Osteoblast (primary cell): ENCODE data around the gene METTL22. TPM values are rescaled to one million over a fixed set of nuclear protein-coding genes. Genes with fewer than 3 reads are reported as not detected.

Experiments
- DNase-seq: peaks from one replicate; pipeline ENCODE4 v3.0.0; 2011; ENCODE audit warnings: low spot score, mixed read lengths; ENCODE audit not compliant: insufficient read length; ENCODE audit errors: missing footprints
- H2AFZ ChIP-seq: 2 replicates; pipeline ENCODE4 v1.6.0; 2011; ENCODE audit warnings: mild to moderate bottlenecking, low read length
- H3K27ac ChIP-seq: 2 replicates; pipeline ENCODE4 v1.5.1; 2011; ENCODE audit warnings: mild to moderate bottlenecking, low read depth, low read length, moderate library complexity
- H3K27me3 ChIP-seq: 2 replicates; pipeline ENCODE4 v1.6.0; 2012; ENCODE audit warnings: mild to moderate bottlenecking, control low read depth, inconsistent platforms, low read length, moderate library complexity; ENCODE audit not compliant: insufficient read depth
- H3K36me3 ChIP-seq: 2 replicates; pipeline ENCODE4 v1.5.1; 2011; ENCODE audit warnings: mild to moderate bottlenecking, low read length, control low read depth, moderate library complexity; ENCODE audit not compliant: insufficient read depth
- H3K4me1 ChIP-seq: 2 replicates; pipeline ENCODE4 v1.5.1; 2011; ENCODE audit warnings: mild to moderate bottlenecking, low read length, control low read depth, moderate library complexity; ENCODE audit not compliant: insufficient read depth
- H3K4me2 ChIP-seq: 2 replicates; pipeline ENCODE4 v1.6.0; 2011; ENCODE audit warnings: mild to moderate bottlenecking, low read length; ENCODE audit not compliant: insufficient read depth
- H3K4me3 ChIP-seq: fragments of 200-600 bp; sonication (generic); 3 replicates; pipeline ENCODE4 v1.5.1; 2012; ENCODE audit warnings: mild to moderate bottlenecking, low read length, inconsistent platforms; ENCODE audit not compliant: insufficient read depth
- H3K79me2 ChIP-seq: 2 replicates; pipeline ENCODE4 v1.6.0; 2012; ENCODE audit warnings: mild to moderate bottlenecking, low read length, control low read depth, inconsistent platforms; ENCODE audit not compliant: insufficient read depth
- H3K9me3 ChIP-seq: 2 replicates; pipeline ENCODE4 v1.5.1; 2011; ENCODE audit warnings: low read depth, low read length, control low read depth
- H4K20me1 ChIP-seq: 2 replicates; pipeline ENCODE4 v1.6.0; 2012; ENCODE audit warnings: mild to moderate bottlenecking, low read length, control low read depth; ENCODE audit not compliant: insufficient read depth
- total RNA-seq: library from RNA; depleted of rRNA; stranded (reverse); fragments of >200 nt; gene quantifications from 2 replicates; pipeline ENCODE4 v1.2.3, GENCODE V29; 2012
- TF ChIP-seq, protein P1 (sequence below): IDR thresholded peaks from 2 replicates; pipeline ENCODE4 v1.5.1; 2011; ENCODE audit warnings: mild to moderate bottlenecking, low read depth, low read length, moderate library complexity; ENCODE audit errors: extremely low read depth

Gene METTL22
- total RNA-seq, 1 donor, result 46.0 TPM

DNA sequence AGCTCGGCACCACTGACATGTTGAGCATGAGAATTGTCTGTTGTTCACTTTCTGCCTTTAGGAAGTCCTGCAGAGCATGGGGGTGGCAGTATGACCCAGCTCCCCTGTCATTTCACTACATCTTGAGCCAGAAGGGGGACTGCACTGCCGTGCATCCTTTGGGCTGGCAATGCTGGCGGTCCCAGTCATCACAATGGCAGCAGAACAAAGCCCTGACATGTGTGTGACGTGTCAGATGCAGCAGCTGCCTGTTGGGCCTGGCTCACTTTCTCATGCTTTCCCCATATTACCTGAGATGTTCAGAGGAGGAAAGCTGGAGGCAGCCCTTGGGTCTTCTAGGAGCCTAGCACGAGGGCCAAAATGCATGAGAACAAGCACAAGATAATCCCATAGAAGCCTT, 46.6 kb downstream of the METTL22 start:
- no peaks in the 10 kb centered on the region for H4K20me1 ChIP-seq
- H3K4me2 ChIP-seq, result no peak overlapping the region
- H2AFZ ChIP-seq, result no peak overlapping the region
- no peaks in the 10 kb centered on the region for H3K4me1 ChIP-seq
- no peaks in the 10 kb centered on the region for H3K79me2 ChIP-seq
- DNase-seq, result no peak
- H3K27ac ChIP-seq, result no peak overlapping the region
- H3K4me3 ChIP-seq, result no peak overlapping the region
- no peaks in the 10 kb centered on the region for H3K27me3 ChIP-seq
- H3K36me3 ChIP-seq, result no peaks in the 10 kb centered on the region
- TF ChIP-seq, protein P1, sequence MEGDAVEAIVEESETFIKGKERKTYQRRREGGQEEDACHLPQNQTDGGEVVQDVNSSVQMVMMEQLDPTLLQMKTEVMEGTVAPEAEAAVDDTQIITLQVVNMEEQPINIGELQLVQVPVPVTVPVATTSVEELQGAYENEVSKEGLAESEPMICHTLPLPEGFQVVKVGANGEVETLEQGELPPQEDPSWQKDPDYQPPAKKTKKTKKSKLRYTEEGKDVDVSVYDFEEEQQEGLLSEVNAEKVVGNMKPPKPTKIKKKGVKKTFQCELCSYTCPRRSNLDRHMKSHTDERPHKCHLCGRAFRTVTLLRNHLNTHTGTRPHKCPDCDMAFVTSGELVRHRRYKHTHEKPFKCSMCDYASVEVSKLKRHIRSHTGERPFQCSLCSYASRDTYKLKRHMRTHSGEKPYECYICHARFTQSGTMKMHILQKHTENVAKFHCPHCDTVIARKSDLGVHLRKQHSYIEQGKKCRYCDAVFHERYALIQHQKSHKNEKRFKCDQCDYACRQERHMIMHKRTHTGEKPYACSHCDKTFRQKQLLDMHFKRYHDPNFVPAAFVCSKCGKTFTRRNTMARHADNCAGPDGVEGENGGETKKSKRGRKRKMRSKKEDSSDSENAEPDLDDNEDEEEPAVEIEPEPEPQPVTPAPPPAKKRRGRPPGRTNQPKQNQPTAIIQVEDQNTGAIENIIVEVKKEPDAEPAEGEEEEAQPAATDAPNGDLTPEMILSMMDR, result no peak
- H3K9me3 ChIP-seq, result no peaks in the 10 kb centered on the region

DNA sequence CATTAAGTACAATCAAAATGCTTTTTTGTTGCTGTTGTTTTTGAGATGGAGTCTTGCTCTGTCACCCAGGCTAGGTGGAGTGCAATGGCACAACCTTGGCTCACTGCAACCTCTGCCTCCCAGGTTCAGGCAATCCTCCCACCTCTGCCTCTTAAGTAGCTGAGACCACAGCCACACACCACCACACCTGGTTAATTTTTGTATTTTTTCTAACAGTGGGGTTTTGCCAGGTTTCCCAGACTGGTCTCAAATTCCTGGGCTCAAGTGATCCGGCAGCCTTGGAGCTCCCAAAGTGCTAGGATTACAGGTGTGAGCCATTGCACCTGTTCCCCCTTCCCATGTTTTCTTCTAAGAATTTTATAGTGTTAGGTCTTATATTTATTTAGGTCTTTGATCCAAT, 48.0 kb downstream of the METTL22 start:
- Histone ChIP-seq H3K79me2 (no peaks in the 10 kb centered on the region), H3K4me2 (no peak overlapping the region), H3K27me3 (no peaks in the 10 kb centered on the region), H3K9me3 (no peaks in the 10 kb centered on the region), H3K36me3 (no peaks in the 10 kb centered on the region), H3K4me1 (peaks cover 4% of the 10 kb centered on the region), H3K4me3 (no peak overlapping the region), H2AFZ (no peak overlapping the region), H4K20me1 (no peaks in the 10 kb centered on the region), H3K27ac (no peak overlapping the region)
- TF ChIP-seq, protein P1, result no peak
- no peak for DNase-seq

DNA sequence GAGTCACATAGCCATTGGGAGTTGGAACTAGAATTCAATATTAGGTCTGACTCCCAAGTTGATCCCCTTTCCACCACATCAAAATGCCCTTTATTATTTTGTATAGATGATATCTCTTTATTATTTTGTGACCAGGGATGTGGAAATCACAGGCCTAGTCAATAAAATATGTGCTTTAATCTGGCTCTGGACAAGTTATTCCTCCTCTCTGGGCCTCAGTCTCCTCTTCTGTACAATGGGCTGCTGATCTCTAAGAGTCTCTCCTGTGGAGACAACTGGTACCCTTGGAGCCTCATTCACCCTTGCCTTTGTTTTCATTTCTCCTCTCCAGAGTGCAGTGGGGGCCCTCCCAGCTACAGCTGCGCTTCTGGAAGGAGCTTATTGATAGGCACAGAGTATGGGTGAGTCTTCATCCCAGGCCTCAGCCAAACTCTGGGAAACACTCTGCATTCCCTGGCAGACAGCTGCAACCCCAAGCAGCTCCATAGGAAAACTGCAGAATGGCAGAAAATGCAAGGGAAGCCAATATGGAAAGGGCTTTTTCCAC, 48.6 kb downstream of the METTL22 start:
- TF ChIP-seq, protein P1, result no peak
- no peak overlapping the region for H2AFZ ChIP-seq
- H4K20me1 ChIP-seq, result no peaks in the 10 kb centered on the region
- H3K27me3 ChIP-seq, result no peaks in the 10 kb centered on the region
- H3K4me3 ChIP-seq, result no peak overlapping the region
- H3K9me3 ChIP-seq, result no peaks in the 10 kb centered on the region
- no peaks in the 10 kb centered on the region for H3K36me3 ChIP-seq
- no peak overlapping the region for H3K4me2 ChIP-seq
- no peak for DNase-seq
- H3K27ac ChIP-seq, result no peak overlapping the region
- peaks cover 7% of the 10 kb centered on the region for H3K4me1 ChIP-seq
- H3K79me2 ChIP-seq, result no peaks in the 10 kb centered on the region

DNA sequence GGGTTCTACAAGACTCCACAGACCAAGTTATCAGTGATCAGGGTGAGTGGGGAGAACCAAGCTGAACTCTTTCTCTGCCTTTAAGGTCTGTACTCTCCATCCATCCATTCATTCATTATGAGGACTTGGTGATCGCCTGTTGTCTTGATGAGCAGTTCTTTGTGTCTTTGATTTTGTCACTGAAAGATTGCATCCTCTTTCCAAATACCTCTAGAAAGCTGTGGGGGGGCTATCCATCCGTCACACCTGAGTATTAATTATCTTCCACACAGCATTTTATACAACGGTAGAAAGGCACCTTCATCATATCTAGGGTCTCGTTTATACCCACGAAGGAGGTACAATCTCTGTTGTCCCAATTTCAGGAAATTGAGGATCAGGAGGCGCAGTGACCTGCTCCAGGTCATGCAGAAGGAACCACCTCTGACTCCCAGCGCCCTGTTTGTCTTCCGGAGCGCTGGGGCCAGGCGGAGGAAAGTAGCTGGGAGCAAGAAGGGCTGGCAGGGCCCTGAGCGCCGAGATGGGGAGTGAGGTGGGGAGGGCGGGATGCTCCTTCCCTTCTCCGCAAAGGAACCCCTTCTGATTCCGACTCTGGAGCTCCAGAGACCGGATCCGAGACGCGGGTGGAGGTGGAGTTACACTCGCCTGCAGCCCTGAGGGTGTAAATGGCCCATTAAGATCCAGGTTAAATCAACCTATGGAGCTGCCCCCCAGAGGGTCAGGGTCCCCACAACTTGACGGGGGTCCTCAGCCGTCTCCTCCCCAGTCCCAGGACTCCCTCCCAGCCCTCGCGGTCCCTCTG, 52.3 kb downstream of the METTL22 start:
- peak overlapping the region; percentile 80 for H3K4me2 ChIP-seq
- no peak overlapping the region for H3K27ac ChIP-seq
- no peaks in the 10 kb centered on the region for H3K79me2 ChIP-seq
- peaks cover 25% of the 10 kb centered on the region for H3K4me1 ChIP-seq
- peak; percentile 68 for DNase-seq
- H2AFZ ChIP-seq, result peak overlapping the region; percentile 90
- H3K27me3 ChIP-seq, result no peaks in the 10 kb centered on the region
- TF ChIP-seq, protein P1, result no peak
- no peaks in the 10 kb centered on the region for H3K36me3 ChIP-seq
- H4K20me1 ChIP-seq, result peaks cover 4% of the 10 kb centered on the region
- H3K4me3 ChIP-seq, result peak overlapping the region; percentile 76
- H3K9me3 ChIP-seq, result no peaks in the 10 kb centered on the region
